ENCODE data around the gene EBF4. TPM values are rescaled to one million over a fixed set of nuclear protein-coding genes. Genes with fewer than 3 reads are reported as not detected.

The EBF4 gene
- total RNA-seq, 2 experiments from 2014 or later = 1.5 to 4.4 TPM

DNA sequence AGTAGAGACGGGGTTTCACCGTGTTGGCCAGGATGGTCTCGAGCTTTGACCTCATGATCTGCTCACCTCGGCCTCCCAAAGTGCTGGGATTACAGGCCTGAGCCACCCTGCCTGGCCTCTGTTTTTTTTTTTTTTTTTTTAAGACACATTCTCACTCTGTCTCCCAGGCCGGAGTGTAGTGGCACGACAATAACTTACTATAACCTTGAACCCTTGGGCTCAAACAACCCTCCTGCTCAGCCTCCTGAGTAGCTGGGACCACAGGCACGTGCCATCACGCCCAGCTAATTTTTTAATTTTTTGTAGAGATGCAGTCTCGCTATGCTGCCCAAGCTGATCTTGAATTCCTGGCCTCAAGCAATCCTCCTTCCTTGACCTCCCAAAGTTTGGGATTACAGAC lies 81.2 kb downstream of the EBF4 start:
- Histone ChIP-seq H3K9me2 (ENCODE audit: insufficient read depth, low read length) (no peaks in the 10 kb centered on the region), H3K27ac (ENCODE audit: low read depth, low read length, poor library complexity, severe bottlenecking) (no peak overlapping the region), H2AFZ (ENCODE audit: low read length) (no peak overlapping the region), H3K4me1 (ENCODE audit: insufficient read depth, low read length, poor library complexity, severe bottlenecking) (no peaks in the 10 kb centered on the region), H3K36me3 (ENCODE audit: insufficient read depth, low read length) (no peaks in the 10 kb centered on the region), H3K79me2 (ENCODE audit: insufficient read depth, low read depth, low read length) (no peaks in the 10 kb centered on the region), H4K20me1 (ENCODE audit: insufficient read depth, low read length) (no peaks in the 10 kb centered on the region), H3K9me3 (ENCODE audit: low read length) (no peaks in the 10 kb centered on the region), H3K4me2 (ENCODE audit: low read length) (no peak overlapping the region), H3K4me3 (ENCODE audit: low read depth, low read length, poor library complexity, severe bottlenecking) (no peak overlapping the region)
- no TSS peak for BruUV-seq (replicated peaks)
- intact Hi-C loops (cut with micrococcal nuclease; ENCODE audit: unreplicated experiment) = no loop called here
- TF ChIP-seq, protein P1, sequence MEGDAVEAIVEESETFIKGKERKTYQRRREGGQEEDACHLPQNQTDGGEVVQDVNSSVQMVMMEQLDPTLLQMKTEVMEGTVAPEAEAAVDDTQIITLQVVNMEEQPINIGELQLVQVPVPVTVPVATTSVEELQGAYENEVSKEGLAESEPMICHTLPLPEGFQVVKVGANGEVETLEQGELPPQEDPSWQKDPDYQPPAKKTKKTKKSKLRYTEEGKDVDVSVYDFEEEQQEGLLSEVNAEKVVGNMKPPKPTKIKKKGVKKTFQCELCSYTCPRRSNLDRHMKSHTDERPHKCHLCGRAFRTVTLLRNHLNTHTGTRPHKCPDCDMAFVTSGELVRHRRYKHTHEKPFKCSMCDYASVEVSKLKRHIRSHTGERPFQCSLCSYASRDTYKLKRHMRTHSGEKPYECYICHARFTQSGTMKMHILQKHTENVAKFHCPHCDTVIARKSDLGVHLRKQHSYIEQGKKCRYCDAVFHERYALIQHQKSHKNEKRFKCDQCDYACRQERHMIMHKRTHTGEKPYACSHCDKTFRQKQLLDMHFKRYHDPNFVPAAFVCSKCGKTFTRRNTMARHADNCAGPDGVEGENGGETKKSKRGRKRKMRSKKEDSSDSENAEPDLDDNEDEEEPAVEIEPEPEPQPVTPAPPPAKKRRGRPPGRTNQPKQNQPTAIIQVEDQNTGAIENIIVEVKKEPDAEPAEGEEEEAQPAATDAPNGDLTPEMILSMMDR (conservative IDR thresholded peaks at IDR 0.05; ENCODE audit: low read length) = no peak
- ChIA-PET POLR2A (no interaction called here), CTCF (ENCODE audit: unreplicated experiment) (no interaction called here)
- no peak for DNase-seq (ENCODE audit: low spot score)

DNA sequence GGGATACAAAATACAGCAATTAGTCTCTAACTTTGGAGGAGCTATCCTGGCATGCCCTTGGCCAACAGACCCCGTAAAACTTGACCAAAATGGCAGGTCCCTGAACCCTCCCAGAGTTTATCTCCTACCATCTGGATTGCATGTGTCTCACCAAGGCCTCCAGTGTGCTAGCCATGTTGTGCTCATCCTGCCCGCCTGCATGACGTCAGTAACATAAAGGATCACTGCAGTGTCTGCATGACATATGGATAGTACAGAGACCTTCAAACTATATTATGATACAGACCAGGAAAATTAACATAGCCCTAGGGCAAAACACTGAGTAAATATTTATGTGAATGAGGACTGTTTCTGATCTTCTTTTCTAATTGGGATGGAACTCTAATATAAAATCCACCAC lies 82.6 kb downstream of the EBF4 start:
- Histone ChIP-seq H3K4me2 (ENCODE audit: low read length) (no peak overlapping the region), H3K4me1 (ENCODE audit: insufficient read depth, low read length, poor library complexity, severe bottlenecking) (no peaks in the 10 kb centered on the region), H3K36me3 (ENCODE audit: insufficient read depth, low read length) (no peaks in the 10 kb centered on the region), H3K27ac (ENCODE audit: low read depth, low read length, poor library complexity, severe bottlenecking) (no peak overlapping the region), H3K9me3 (ENCODE audit: low read length) (no peaks in the 10 kb centered on the region), H3K4me3 (ENCODE audit: low read depth, low read length, poor library complexity, severe bottlenecking) (no peak overlapping the region), H4K20me1 (ENCODE audit: insufficient read depth, low read length) (no peaks in the 10 kb centered on the region), H3K9me2 (ENCODE audit: insufficient read depth, low read length) (no peaks in the 10 kb centered on the region), H3K79me2 (ENCODE audit: insufficient read depth, low read depth, low read length) (no peaks in the 10 kb centered on the region), H2AFZ (ENCODE audit: low read length) (no peak overlapping the region)
- DNase-seq (ENCODE audit: low spot score) = no peak
- TF ChIP-seq EZH2phosphoT487 (IDR thresholded peaks at IDR 0.05; ENCODE audit: borderline replicate concordance, low read depth, low read length) = no peak
- TF ChIP-seq, protein P1 (conservative IDR thresholded peaks at IDR 0.05; ENCODE audit: low read length) = no peak
- CTCF ChIA-PET (ENCODE audit: unreplicated experiment) = no interaction called here
- POLR2A ChIA-PET = interaction anchor here (0.7 kb wide), 1 partner anchor 1429 kb away, joined by 3 read pairs; no protein-coding TSS in a partner anchor
- intact Hi-C loops (cut with micrococcal nuclease; ENCODE audit: unreplicated experiment) = no loop called here
- BruUV-seq (replicated peaks) = no TSS peak

DNA sequence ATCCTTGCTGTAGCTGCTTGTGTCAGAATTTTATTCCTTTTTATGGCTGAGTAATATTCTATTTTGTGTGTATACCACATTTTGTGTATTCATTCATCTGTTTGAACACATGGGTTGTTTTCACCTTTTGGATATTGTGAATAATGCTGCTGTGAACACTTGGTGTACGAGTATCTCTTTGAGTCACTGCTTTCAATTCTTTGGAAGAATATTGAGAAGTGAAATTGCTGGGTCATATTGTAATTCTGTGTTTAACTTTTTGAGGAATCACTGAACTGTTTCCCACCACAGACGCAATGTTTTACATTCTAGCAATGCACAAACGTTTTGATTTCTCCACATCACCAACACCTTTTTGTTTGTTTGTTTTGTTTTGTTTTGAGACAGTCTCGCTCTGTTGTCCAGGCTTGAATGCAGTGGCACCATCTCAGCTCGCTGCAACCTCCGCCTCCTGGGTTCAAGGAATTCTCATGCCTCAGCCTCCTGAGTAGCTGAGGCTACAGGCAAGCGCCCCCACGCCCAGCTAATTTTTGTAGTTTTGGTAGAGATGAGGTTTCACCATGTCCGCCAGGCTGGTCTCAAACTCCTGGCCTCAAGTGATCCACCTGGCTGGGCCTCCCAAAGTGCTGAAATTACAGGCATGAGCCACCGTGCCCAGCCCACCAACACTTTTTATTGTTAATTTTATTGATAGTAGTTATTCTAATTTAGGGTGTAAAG lies 86.2 kb downstream of the EBF4 start:
- POLR2A ChIA-PET = no interaction called here
- Histone ChIP-seq H3K9me2 (ENCODE audit: insufficient read depth, low read length) (no peaks in the 10 kb centered on the region), H3K36me3 (ENCODE audit: insufficient read depth, low read length) (no peaks in the 10 kb centered on the region), H3K27ac (ENCODE audit: low read depth, low read length, poor library complexity, severe bottlenecking) (no peak overlapping the region), H2AFZ (ENCODE audit: low read length) (no peak overlapping the region), H4K20me1 (ENCODE audit: insufficient read depth, low read length) (no peaks in the 10 kb centered on the region), H3K4me2 (ENCODE audit: low read length) (no peak overlapping the region), H3K79me2 (ENCODE audit: insufficient read depth, low read depth, low read length) (no peaks in the 10 kb centered on the region), H3K4me1 (ENCODE audit: insufficient read depth, low read length, poor library complexity, severe bottlenecking) (no peaks in the 10 kb centered on the region), H3K9me3 (ENCODE audit: low read length) (no peaks in the 10 kb centered on the region), H3K4me3 (ENCODE audit: low read depth, low read length, poor library complexity, severe bottlenecking) (no peak overlapping the region)
- CTCF ChIA-PET (ENCODE audit: unreplicated experiment) = no interaction called here
- intact Hi-C loops (cut with micrococcal nuclease; ENCODE audit: unreplicated experiment) = no loop called here
- TF ChIP-seq, protein P1 (conservative IDR thresholded peaks at IDR 0.05; ENCODE audit: low read length) = no peak
- TF ChIP-seq EZH2phosphoT487 (IDR thresholded peaks at IDR 0.05; ENCODE audit: borderline replicate concordance, low read depth, low read length) = no peak
- no peak for DNase-seq (ENCODE audit: low spot score)
- no TSS peak for BruUV-seq (replicated peaks)
